Measurements from ENCODE around the gene ZNF837.

Gene ZNF837

DNA sequence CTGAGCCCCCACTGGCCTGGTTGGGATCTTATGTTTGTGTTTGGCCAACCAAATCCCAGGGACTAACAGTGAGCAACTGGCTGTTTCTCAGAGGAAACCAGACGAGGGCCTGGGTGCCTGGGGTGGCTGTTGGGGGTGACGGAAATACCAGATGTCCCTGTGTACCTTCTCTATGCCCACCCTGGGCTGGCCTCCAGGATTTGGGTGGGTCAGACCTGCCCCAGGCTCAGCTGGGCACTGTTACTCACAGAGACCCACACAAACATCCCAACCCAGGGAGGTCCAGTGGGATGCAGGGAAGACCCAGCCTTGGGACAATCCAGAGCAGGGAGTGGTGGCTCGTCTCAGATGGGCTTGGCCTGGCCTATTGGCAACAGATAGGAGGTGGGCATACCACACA lies 45.2 kb downstream of the ZNF837 start:
- Histone ChIP-seq H3K36me3 (ENCODE audit: control insufficient read depth, low read depth, low read length) (peaks cover 7% of the 10 kb centered on the region), H3K9ac (ENCODE audit: low read length) (no peak overlapping the region), H3K9me3 (ENCODE audit: control insufficient read depth, low read depth, low read length) (no peaks in the 10 kb centered on the region), H3K4me1 (ENCODE audit: control insufficient read depth, low read depth, low read length) (no peaks in the 10 kb centered on the region), H3K27ac (ENCODE audit: low read length) (no peak overlapping the region), H3K27me3 (ENCODE audit: control insufficient read depth, insufficient read depth, low read length) (no peaks in the 10 kb centered on the region), H3K4me3 (ENCODE audit: low read length) (no peak overlapping the region)

DNA sequence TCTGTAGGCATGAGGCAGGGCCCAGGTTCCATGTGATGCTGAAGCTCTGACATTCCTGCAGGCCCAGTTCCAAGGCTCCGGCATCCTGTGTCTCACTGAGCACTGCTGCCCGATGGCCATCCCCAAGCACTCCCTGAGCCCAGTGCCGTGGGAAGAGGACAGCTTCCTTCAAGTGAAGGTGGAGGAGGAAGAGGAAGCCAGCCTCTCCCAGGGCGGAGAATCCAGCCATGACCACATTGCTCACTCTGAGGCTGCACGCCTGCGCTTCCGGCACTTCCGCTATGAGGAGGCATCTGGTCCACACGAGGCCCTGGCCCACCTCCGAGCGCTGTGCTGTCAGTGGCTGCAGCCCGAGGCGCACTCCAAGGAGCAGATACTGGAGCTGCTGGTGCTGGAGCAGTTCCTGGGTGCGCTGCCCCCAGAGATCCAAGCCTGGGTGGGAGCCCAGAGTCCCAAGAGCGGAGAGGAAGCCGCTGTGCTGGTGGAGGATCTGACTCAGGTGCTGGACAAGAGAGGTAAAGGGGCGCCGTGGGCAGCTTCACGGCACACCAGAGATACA lies 46.1 kb downstream of the ZNF837 start:
- H3K9me3 ChIP-seq (ENCODE audit: control insufficient read depth, low read depth, low read length): no peaks in the 10 kb centered on the region
- no peak overlapping the region for H3K4me3 ChIP-seq (ENCODE audit: low read length)
- H3K27ac ChIP-seq (ENCODE audit: low read length): no peak overlapping the region
- H3K9ac ChIP-seq (ENCODE audit: low read length): no peak overlapping the region
- no peaks in the 10 kb centered on the region for H3K27me3 ChIP-seq (ENCODE audit: control insufficient read depth, insufficient read depth, low read length)
- peaks cover 4% of the 10 kb centered on the region for H3K36me3 ChIP-seq (ENCODE audit: control insufficient read depth, low read depth, low read length)
- H3K4me1 ChIP-seq (ENCODE audit: control insufficient read depth, low read depth, low read length): no peaks in the 10 kb centered on the region

DNA sequence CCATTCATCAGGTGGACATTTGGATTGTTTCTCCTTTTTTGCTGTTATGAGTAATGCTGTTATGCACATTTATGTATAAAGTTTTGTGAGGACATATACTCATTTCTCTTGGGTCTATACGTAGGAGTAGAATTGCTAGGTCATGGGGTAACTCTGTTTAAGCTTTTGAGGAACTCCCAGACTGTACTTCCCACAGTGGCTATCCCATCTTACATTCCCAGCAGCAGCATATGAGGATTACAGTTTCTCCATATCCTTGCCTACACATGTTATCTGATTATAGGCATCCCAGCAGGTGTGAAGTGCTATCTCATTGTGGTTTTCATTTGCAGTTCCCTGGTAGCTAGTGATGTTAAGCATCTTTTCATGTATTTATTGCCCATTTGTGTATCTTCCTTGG lies 48.1 kb downstream of the ZNF837 start:
- Histone ChIP-seq H3K4me1 (ENCODE audit: control insufficient read depth, low read depth, low read length) (no peaks in the 10 kb centered on the region), H3K27me3 (ENCODE audit: control insufficient read depth, insufficient read depth, low read length) (no peaks in the 10 kb centered on the region), H3K9me3 (ENCODE audit: control insufficient read depth, low read depth, low read length) (no peaks in the 10 kb centered on the region), H3K9ac (ENCODE audit: low read length) (no peak overlapping the region), H3K36me3 (ENCODE audit: control insufficient read depth, low read depth, low read length) (peaks cover 4% of the 10 kb centered on the region), H3K4me3 (ENCODE audit: low read length) (no peak overlapping the region), H3K27ac (ENCODE audit: low read length) (no peak overlapping the region)

DNA sequence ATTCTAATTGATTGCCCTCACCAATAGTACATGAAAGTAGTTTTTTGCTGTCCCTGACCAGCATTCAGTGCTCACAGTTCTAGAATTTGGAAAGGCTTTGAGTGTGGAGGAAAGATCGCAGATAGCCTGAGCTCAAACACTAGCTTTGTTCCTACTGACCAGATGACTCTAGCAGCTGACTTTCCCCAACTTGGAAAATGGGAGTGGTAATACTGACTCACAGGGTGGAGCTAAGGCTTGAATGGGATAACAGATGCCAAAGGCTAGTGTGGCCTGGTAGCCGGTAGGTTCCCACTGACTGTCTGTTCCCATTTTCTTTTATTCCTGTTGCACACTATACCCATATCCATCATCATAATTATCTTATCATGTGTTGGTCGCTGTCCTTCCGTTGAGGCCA lies 50.4 kb downstream of the ZNF837 start:
- Histone ChIP-seq H3K36me3 (ENCODE audit: control insufficient read depth, low read depth, low read length) (peaks cover 4% of the 10 kb centered on the region), H3K27me3 (ENCODE audit: control insufficient read depth, insufficient read depth, low read length) (no peaks in the 10 kb centered on the region), H3K9me3 (ENCODE audit: control insufficient read depth, low read depth, low read length) (no peaks in the 10 kb centered on the region), H3K4me1 (ENCODE audit: control insufficient read depth, low read depth, low read length) (no peaks in the 10 kb centered on the region), H3K4me3 (ENCODE audit: low read length) (no peak overlapping the region), H3K9ac (ENCODE audit: low read length) (no peak overlapping the region), H3K27ac (ENCODE audit: low read length) (no peak overlapping the region)

DNA sequence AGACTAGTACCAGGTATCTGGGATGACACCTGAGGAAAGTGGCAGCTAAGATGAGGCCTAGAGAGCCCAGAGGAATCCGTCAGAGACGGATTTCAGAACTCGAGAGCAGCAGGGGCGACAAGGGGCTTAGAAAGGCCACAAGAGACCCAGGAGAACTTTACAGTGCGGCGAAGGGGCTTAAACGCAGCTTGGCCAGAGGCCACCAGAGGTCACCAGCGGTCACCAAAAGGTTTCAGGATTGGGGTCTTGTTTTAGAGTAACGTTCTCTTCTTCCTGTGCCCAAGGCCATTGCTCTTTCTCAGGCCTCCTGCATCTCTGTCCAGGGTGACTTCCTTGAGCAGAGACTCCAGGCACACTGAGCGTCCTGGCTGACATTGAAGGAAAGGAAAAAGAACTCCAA lies 51.8 kb downstream of the ZNF837 start:
- no peaks in the 10 kb centered on the region for H3K36me3 ChIP-seq (ENCODE audit: control insufficient read depth, low read depth, low read length)
- no peaks in the 10 kb centered on the region for H3K27me3 ChIP-seq (ENCODE audit: control insufficient read depth, insufficient read depth, low read length)
- H3K9ac ChIP-seq (ENCODE audit: low read length): no peak overlapping the region
- H3K27ac ChIP-seq (ENCODE audit: low read length): no peak overlapping the region
- no peak overlapping the region for H3K4me3 ChIP-seq (ENCODE audit: low read length)
- H3K9me3 ChIP-seq (ENCODE audit: control insufficient read depth, low read depth, low read length): no peaks in the 10 kb centered on the region
- H3K4me1 ChIP-seq (ENCODE audit: control insufficient read depth, low read depth, low read length): no peaks in the 10 kb centered on the region

DNA sequence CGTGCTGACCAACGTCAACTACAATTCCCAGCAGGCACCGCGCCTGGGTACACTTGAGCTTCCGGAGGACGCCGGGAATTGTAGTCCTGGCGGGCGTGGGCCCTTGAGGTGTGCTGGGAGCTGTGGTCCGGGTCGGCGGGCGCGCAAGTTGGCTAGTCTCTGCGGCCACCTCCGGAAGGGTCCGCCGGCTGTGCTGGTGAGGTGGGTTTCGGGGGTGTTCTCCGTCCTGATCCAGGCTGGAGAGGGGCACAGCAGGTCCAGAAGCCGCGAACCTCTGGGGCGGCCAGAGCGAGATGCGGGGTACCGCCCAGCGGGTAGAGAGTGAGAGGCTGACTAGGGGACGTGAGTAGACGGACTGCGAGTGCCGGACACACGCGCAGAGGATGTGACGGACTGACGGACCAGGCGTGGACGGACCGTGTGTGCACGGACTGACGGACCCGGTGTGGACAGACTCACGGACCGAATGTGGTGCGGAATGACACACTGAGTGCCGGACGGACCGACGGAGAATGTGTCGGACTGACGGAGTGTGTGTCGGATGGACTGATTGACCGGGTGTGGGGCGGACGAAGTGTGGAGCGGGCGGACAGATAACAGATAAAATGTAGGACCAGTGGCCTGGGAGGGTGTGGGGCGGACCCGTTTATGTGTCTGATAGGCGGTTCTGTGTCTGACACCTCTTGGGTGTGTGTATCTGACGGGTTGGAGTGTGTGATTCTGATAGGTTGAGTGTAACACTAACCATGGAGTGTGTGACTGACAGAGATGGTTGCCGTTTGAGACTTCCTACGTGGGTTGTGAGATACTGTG lies 53.7 kb downstream of the ZNF837 start, which contains the start of gene ZSCAN22:
TSS of gene ZSCAN22 (plus strand) at position 81 of the 813 bp plus-strand sequence. CDS start 7,809 bp downstream, outside the sequence.
- Histone ChIP-seq H3K9me3 (ENCODE audit: control insufficient read depth, low read depth, low read length) (no peaks in the 10 kb centered on the region), H3K9ac (ENCODE audit: low read length) (peak within 1 kb of the TSS; percentile 77), H3K4me3 (ENCODE audit: low read length) (peak within 1 kb of the TSS; percentile 89), H3K27ac (ENCODE audit: low read length) (no peak within 1 kb of the TSS), H3K4me1 (ENCODE audit: control insufficient read depth, low read depth, low read length) (no peaks in the 10 kb centered on the region), H3K36me3 (ENCODE audit: control insufficient read depth, low read depth, low read length) (no peaks in the 10 kb centered on the region), H3K27me3 (ENCODE audit: control insufficient read depth, insufficient read depth, low read length) (no peaks in the 10 kb centered on the region)

DNA sequence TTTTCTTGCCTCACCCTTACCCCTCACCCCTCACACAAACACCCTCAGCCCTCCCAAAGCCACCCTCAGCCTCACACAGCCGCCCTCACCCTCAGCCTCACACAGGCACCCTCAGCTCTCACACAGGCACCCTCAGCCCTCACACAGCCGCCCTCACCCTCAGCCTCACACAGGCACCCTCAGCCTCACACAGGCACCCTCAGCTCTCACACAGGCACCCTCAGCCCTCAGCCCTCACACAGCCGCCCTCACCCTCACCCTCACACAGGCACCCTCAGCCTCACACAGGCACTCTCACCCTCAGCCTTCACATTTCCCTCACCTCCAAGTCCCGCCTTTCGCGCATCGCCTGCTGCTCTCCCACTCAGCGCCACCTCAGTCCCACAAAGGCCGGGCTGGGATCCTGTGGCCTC lies 54.3 kb downstream of the ZNF837 start:
- H3K27me3 ChIP-seq (ENCODE audit: control insufficient read depth, insufficient read depth, low read length): no peaks in the 10 kb centered on the region
- H3K4me3 ChIP-seq (ENCODE audit: low read length): peak overlapping the region; percentile 89
- H3K36me3 ChIP-seq (ENCODE audit: control insufficient read depth, low read depth, low read length): no peaks in the 10 kb centered on the region
- H3K27ac ChIP-seq (ENCODE audit: low read length): no peak overlapping the region
- no peaks in the 10 kb centered on the region for H3K9me3 ChIP-seq (ENCODE audit: control insufficient read depth, low read depth, low read length)
- H3K4me1 ChIP-seq (ENCODE audit: control insufficient read depth, low read depth, low read length): no peaks in the 10 kb centered on the region
- H3K9ac ChIP-seq (ENCODE audit: low read length): peak overlapping the region; percentile 77

DNA sequence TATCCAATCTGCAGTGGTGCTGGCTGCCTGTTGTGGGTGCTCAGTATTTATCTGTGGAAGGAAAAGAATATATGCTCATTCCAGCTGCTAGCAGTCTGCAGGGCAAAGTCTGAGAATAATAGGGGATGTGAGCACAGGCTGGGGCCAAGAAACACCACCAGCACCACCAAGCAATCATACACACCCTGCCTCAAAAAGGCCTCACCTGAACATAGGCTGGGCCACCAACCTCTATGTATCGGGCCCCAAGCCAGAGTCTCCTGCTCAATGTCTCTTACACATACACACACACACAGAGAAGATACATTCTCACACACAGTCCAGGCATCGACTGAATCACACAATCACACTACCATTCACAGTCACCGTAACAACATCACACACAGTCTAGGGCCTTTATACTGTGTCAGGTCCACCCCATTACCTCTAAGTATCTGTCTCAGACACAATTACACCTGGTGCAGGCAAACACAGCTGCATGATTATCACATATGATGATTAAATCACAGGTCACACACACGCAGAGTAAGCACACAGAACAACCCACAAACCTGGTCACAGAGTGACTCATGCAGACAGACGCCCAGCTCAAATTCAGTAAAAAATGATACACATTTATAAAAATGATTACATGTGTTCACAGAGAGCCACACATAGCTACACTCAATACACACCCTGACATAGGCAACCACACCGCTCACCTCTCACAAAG lies 55.4 kb downstream of the ZNF837 start:
- no peak overlapping the region for H3K9ac ChIP-seq (ENCODE audit: low read length)
- H3K36me3 ChIP-seq (ENCODE audit: control insufficient read depth, low read depth, low read length): no peaks in the 10 kb centered on the region
- H3K9me3 ChIP-seq (ENCODE audit: control insufficient read depth, low read depth, low read length): no peaks in the 10 kb centered on the region
- H3K27ac ChIP-seq (ENCODE audit: low read length): no peak overlapping the region
- H3K4me1 ChIP-seq (ENCODE audit: control insufficient read depth, low read depth, low read length): no peaks in the 10 kb centered on the region
- H3K4me3 ChIP-seq (ENCODE audit: low read length): peak overlapping the region; percentile 89
- H3K27me3 ChIP-seq (ENCODE audit: control insufficient read depth, insufficient read depth, low read length): no peaks in the 10 kb centered on the region

DNA sequence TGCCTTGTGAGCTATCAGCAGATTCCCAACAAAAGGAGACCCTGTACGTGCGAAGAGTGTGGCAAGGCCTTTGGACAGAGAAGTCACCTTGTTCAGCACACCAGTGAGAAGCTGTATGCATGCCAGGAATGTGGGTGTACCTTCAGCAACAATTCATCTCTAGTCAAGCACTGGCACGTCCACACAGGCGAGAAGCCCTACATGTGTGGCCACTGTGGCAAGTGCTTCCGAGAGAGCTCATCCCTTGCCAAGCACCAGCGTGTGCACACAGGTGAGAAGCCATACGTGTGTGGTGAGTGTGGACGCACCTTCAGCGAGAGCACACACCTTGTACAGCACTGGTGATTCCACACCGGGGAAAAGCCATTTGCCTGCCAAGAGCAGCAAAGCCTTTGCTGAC lies 61.6 kb downstream of the ZNF837 start:
- Histone ChIP-seq H3K4me3 (ENCODE audit: low read length) (no peak overlapping the region), H3K27me3 (ENCODE audit: control insufficient read depth, insufficient read depth, low read length) (no peaks in the 10 kb centered on the region), H3K9ac (ENCODE audit: low read length) (no peak overlapping the region), H3K36me3 (ENCODE audit: control insufficient read depth, low read depth, low read length) (peaks cover 11% of the 10 kb centered on the region), H3K27ac (ENCODE audit: low read length) (no peak overlapping the region), H3K9me3 (ENCODE audit: control insufficient read depth, low read depth, low read length) (no peaks in the 10 kb centered on the region), H3K4me1 (ENCODE audit: control insufficient read depth, low read depth, low read length) (no peaks in the 10 kb centered on the region)

DNA sequence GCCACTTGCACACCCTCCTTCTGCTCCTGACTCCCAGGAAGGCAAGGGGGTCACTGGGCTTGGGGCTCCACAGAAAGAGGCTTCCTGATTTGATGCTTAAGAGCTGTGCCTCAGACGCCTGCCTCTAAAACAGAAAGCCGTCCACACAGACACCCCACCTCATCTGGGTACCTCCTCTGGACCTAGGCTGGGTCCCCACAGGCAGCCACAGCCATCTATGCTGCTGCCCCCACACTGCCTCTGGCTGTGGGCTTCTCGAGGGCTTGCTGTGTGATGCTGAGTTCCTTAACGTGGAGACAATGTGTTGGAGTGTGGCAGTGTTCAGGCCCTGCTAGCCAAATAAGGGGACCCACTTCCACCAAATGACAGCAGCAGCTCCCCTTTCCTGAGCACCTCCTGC lies 62.5 kb downstream of the ZNF837 start:
- Histone ChIP-seq H3K27ac (ENCODE audit: low read length) (no peak overlapping the region), H3K9me3 (ENCODE audit: control insufficient read depth, low read depth, low read length) (no peaks in the 10 kb centered on the region), H3K4me1 (ENCODE audit: control insufficient read depth, low read depth, low read length) (no peaks in the 10 kb centered on the region), H3K4me3 (ENCODE audit: low read length) (no peak overlapping the region), H3K36me3 (ENCODE audit: control insufficient read depth, low read depth, low read length) (peaks cover 18% of the 10 kb centered on the region), H3K9ac (ENCODE audit: low read length) (no peak overlapping the region), H3K27me3 (ENCODE audit: control insufficient read depth, insufficient read depth, low read length) (no peaks in the 10 kb centered on the region)
